Loucy (cell line): ENCODE data around the gene NAGPA.

ENCODE experiments used
- H2AFZ ChIP-seq: fragments of 200-600 bp; sonication (generic); 2 replicates; pipeline ENCODE4 v1.6.0; 2016; ENCODE audit warnings: antibody characterized with exemption, mild to moderate bottlenecking, low read length, moderate library complexity
- H3F3A ChIP-seq: fragments of 200-600 bp; 2 replicates; pipeline ENCODE4 v1.6.0; 2016; ENCODE audit warnings: antibody characterized with exemption, low read depth, mild to moderate bottlenecking
- H3K27me3 ChIP-seq: fragments of 200-600 bp; sonication (generic); 2 replicates; pipeline ENCODE4 v1.6.1; 2014; ENCODE audit warnings: low read length, mild to moderate bottlenecking; ENCODE audit not compliant: insufficient read depth, poor library complexity, severe bottlenecking
- H3K36me3 ChIP-seq: fragments of 200-600 bp; sonication (generic); 2 replicates; pipeline ENCODE4 v1.6.1; 2016; ENCODE audit warnings: low read length; ENCODE audit not compliant: insufficient read depth
- H3K4me1 ChIP-seq: fragments of 200-600 bp; sonication (generic); 2 replicates; pipeline ENCODE4 v1.5.1; 2014; ENCODE audit warnings: low read length, mild to moderate bottlenecking; ENCODE audit not compliant: insufficient read depth, poor library complexity, severe bottlenecking
- H3K4me2 ChIP-seq: fragments of 200-600 bp; sonication (generic); 2 replicates; pipeline ENCODE4 v1.6.0; 2014; ENCODE audit warnings: antibody characterized with exemption, low read length, low read depth, mild to moderate bottlenecking; ENCODE audit not compliant: poor library complexity, severe bottlenecking
- H3K4me3 ChIP-seq: fragments of 200-600 bp; sonication (generic); 2 replicates; pipeline ENCODE4 v1.5.1; 2014; ENCODE audit warnings: low read length, mild to moderate bottlenecking, mixed read lengths; ENCODE audit not compliant: poor library complexity, severe bottlenecking
- H3K79me2 ChIP-seq: fragments of 200-600 bp; sonication (generic); 2 replicates; pipeline ENCODE4 v1.6.1; 2014; ENCODE audit warnings: low read length; ENCODE audit not compliant: insufficient read depth
- H3K9ac ChIP-seq: fragments of 200-600 bp; sonication (generic); 2 replicates; pipeline ENCODE4 v1.6.0; 2014; ENCODE audit warnings: mild to moderate bottlenecking, low read depth, low read length, moderate library complexity; ENCODE audit not compliant: poor library complexity, severe bottlenecking
- H3K9me2 ChIP-seq: fragments of 200-600 bp; sonication (generic); replicated peaks from 2 replicates; pipeline ENCODE4 v1.6.1; 2016; ENCODE audit warnings: low read depth, low read length, mixed read lengths
- H3K9me3 ChIP-seq: fragments of 200-600 bp; sonication (generic); 2 replicates; pipeline ENCODE4 v1.6.1; 2014; ENCODE audit warnings: mild to moderate bottlenecking, antibody characterized with exemption, low read length, low read depth; ENCODE audit not compliant: insufficient read depth
- H4K20me1 ChIP-seq: fragments of 200-600 bp; sonication (generic); 2 replicates; pipeline ENCODE4 v1.6.0; 2014; ENCODE audit warnings: antibody characterized with exemption, low read length, mild to moderate bottlenecking; ENCODE audit not compliant: insufficient read depth, poor library complexity, severe bottlenecking
- CTCF ChIP-seq: fragments of 200-600 bp; sonication (generic); conservative IDR thresholded peaks from 2 replicates; pipeline ENCODE4 v1.5.1; 2014; ENCODE audit warnings: mild to moderate bottlenecking, antibody characterized with exemption, low read length
- EZH2phosphoT487 ChIP-seq: fragments of 200-600 bp; IDR thresholded peaks from 2 replicates; pipeline ENCODE4 v1.6.1; 2018; ENCODE audit warnings: antibody characterized with exemption, mild to moderate bottlenecking, moderate library complexity, borderline replicate concordance

The NAGPA gene

GRCh38 chr16:5070431-5071186, 36.9 kb upstream of the NAGPA start:
- Histone ChIP-seq H2AFZ (no peak overlapping the region), H3F3A (no peaks in the 10 kb centered on the region), H3K4me2 (peak overlapping the region; percentile 79)

GRCh38 chr16:5069854-5070253, 36.1 kb upstream of the NAGPA start:
- Histone ChIP-seq H3K27me3 (no peaks in the 10 kb centered on the region), H2AFZ (no peak overlapping the region), H3K9me3 (no peaks in the 10 kb centered on the region), H3K4me3 (no peak overlapping the region), H3K4me1 (peaks cover 5% of the 10 kb centered on the region), H3K4me2 (no peak overlapping the region), H3K79me2 (peaks cover 5% of the 10 kb centered on the region; the same call in 1 of the 2 replicates), H3F3A (no peaks in the 10 kb centered on the region), H4K20me1 (no peaks in the 10 kb centered on the region), H3K9me2 (no peaks in the 10 kb centered on the region), H3K9ac (no peak overlapping the region), H3K36me3 (no peaks in the 10 kb centered on the region)
- TF ChIP-seq EZH2phosphoT487 (no peak), CTCF (no peak)

More at GRCh38 chr16:5070431-5071186, 36.9 kb upstream of the NAGPA start:
- Histone ChIP-seq H3K4me1 (peaks cover 5% of the 10 kb centered on the region), H3K9ac (no peak overlapping the region), H3K27me3 (no peaks in the 10 kb centered on the region), H4K20me1 (no peaks in the 10 kb centered on the region), H3K9me3 (no peaks in the 10 kb centered on the region), H3K4me3 (no peak overlapping the region), H3K79me2 (peaks cover 5% of the 10 kb centered on the region; the same call in 1 of the 2 replicates), H3K9me2 (no peaks in the 10 kb centered on the region), H3K36me3 (no peaks in the 10 kb centered on the region)
- TF ChIP-seq CTCF, result no peak
- no peak for TF ChIP-seq EZH2phosphoT487

DNA sequence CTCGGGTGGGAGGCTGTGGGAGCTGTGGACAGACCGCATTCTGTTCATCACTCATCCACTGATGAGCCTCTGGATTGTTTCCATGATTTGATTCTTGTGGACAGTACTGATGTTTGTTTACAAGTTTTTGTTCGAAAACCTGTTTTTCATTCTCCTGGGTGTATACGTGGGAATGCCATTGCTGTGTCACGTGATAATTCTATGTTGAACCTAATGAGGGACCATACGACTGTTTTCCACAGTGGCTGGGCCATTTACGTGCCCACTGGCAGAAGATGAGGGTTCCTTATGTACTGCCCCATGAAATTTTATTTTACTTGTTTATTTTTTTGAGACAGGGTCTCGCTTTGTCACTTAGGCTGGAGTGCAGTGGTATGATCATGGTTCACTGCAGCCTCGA, 35.3 kb upstream of the NAGPA start:
- Histone ChIP-seq H3K4me2 (no peak overlapping the region), H3K79me2 (peaks cover 5% of the 10 kb centered on the region; the same call in 1 of the 2 replicates), H2AFZ (no peak overlapping the region), H3K9me2 (no peaks in the 10 kb centered on the region), H3K9ac (no peak overlapping the region), H3F3A (no peaks in the 10 kb centered on the region), H3K4me1 (peaks cover 5% of the 10 kb centered on the region), H4K20me1 (no peaks in the 10 kb centered on the region), H3K4me3 (no peak overlapping the region), H3K27me3 (no peaks in the 10 kb centered on the region), H3K36me3 (no peaks in the 10 kb centered on the region), H3K9me3 (no peaks in the 10 kb centered on the region)
- TF ChIP-seq CTCF, result no peak
- no peak for TF ChIP-seq EZH2phosphoT487
